Measurements from ENCODE around the gene ZNF554. TPM values are rescaled to one million over a fixed set of nuclear protein-coding genes. Genes with fewer than 3 reads are reported as not detected.

Gene ZNF554
- polyA plus RNA-seq, 2 of the 4 experiments (the other 2 are of a cell fraction): 0.54 to 0.65 TPM

DNA sequence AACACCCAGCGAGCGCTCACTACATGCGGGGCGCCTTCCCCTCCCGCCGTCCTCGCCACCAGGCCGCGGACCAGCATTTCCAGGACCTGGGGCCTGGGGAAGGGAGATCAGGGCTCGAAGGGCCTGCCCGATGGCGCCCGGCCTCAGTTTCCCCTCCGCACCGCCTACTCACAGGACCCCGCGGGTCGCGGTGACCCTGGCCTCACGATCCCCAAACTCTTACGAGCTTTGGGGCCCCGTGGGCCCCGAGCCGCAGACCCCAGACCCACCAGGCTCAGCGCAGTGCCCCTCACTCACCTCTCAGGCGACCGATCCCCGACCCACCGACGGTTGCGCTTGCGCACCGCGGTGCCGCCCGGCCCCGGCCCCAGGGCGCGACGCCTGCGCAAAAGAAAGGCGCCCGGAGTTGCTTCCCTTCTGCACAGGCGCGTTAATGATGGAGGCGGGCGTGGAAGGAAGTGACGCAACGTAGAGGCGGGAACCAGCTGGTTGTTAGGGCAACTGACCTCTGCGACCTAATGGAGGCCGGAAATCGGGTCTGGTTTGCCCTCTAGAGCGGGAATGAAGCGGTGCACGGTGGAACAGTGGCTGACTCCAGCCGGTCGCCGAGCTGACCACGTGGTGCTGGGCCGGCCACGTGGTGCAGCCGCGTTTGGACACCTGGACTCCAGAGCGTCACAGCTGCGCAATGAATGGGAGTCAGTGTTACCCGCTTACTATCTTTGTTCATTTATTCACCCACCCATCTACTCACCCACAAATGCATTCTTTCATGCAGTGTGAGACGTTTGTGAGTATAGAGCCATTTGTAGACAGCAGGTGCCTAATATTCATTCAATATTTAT lies 36.5 kb upstream of the ZNF554 start, which contains the start of gene SGTA:
TSS of gene SGTA (minus strand) at position 338 of the 845 bp plus-strand sequence. CDS start 14,205 bp downstream, outside the sequence.
- H3K4me3 ChIP-seq: peak within 1 kb of the TSS; percentile 100
- peak within 1 kb of the TSS; percentile 99 for H3K4me2 ChIP-seq
- H3K4me1 ChIP-seq: peaks cover 17% of the 10 kb centered on the region; the same call in 2 of the 3 replicates
- DNase-seq (ENCODE audit: low read depth in 1 of 2, low spot score in 1 of 2) (peak; percentile 94 to 99), FAIRE-seq (no peak), ATAC-seq (peak; percentile 86 to 90)
- ChIA-PET POLR2A (interaction anchor here (0.6 to 1.1 kb wide), 3 partner anchors 60 to 168 kb away, joined by 3 read pairs; no protein-coding TSS in a partner anchor), CTCF (interaction anchor here (0.9 to 1.2 kb wide), 3 partner anchors 13 to 34 kb away, joined by 3 to 5 read pairs (median 3); no protein-coding TSS in a partner anchor)
- H3K9me3 ChIP-seq: no peaks in the 10 kb centered on the region
- peak within 1 kb of the TSS; percentile 98 for H3K27ac ChIP-seq
- WGBS (ENCODE audit: missing lambda C conversion rate): 2% methylated on average over 22 of the region's 68 CpGs
- TF ChIP-seq MYC (IDR thresholded peaks at IDR 0.05; ENCODE audit: borderline replicate concordance, low read length): peak; percentile 97
- TF ChIP-seq HOXB13 (CRISPR knock-in tag; IDR thresholded peaks at IDR 0.05; ENCODE audit: low read depth): peak; percentile 81
- TF ChIP-seq, protein P1, sequence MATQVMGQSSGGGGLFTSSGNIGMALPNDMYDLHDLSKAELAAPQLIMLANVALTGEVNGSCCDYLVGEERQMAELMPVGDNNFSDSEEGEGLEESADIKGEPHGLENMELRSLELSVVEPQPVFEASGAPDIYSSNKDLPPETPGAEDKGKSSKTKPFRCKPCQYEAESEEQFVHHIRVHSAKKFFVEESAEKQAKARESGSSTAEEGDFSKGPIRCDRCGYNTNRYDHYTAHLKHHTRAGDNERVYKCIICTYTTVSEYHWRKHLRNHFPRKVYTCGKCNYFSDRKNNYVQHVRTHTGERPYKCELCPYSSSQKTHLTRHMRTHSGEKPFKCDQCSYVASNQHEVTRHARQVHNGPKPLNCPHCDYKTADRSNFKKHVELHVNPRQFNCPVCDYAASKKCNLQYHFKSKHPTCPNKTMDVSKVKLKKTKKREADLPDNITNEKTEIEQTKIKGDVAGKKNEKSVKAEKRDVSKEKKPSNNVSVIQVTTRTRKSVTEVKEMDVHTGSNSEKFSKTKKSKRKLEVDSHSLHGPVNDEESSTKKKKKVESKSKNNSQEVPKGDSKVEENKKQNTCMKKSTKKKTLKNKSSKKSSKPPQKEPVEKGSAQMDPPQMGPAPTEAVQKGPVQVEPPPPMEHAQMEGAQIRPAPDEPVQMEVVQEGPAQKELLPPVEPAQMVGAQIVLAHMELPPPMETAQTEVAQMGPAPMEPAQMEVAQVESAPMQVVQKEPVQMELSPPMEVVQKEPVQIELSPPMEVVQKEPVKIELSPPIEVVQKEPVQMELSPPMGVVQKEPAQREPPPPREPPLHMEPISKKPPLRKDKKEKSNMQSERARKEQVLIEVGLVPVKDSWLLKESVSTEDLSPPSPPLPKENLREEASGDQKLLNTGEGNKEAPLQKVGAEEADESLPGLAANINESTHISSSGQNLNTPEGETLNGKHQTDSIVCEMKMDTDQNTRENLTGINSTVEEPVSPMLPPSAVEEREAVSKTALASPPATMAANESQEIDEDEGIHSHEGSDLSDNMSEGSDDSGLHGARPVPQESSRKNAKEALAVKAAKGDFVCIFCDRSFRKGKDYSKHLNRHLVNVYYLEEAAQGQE (IDR thresholded peaks at IDR 0.05): no peak
- no peak for TF ChIP-seq MAFK (IDR thresholded peaks at IDR 0.05; ENCODE audit: partially characterized antibody)
- TF ChIP-seq POLR2AphosphoS2 (conservative IDR thresholded peaks at IDR 0.05; ENCODE audit: low read length): no peak
- TF ChIP-seq, protein P2, sequence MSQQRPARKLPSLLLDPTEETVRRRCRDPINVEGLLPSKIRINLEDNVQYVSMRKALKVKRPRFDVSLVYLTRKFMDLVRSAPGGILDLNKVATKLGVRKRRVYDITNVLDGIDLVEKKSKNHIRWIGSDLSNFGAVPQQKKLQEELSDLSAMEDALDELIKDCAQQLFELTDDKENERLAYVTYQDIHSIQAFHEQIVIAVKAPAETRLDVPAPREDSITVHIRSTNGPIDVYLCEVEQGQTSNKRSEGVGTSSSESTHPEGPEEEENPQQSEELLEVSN (IDR thresholded peaks at IDR 0.05; ENCODE audit: borderline replicate concordance, low read depth): peak; percentile 100
- TF ChIP-seq KDM1A (IDR thresholded peaks at IDR 0.05; ENCODE audit: low read depth): no peak
- no peak for TF ChIP-seq ESRRA (IDR thresholded peaks at IDR 0.05; ENCODE audit: borderline replicate concordance, low read length)
- no peak for TF ChIP-seq ZSCAN20 (CRISPR knock-in tag; IDR thresholded peaks at IDR 0.05)
- no peak for TF ChIP-seq GATA3 (IDR thresholded peaks at IDR 0.05; ENCODE audit: borderline replicate concordance)
- TF ChIP-seq JUNB (IDR thresholded peaks at IDR 0.05): no peak
- no peak for TF ChIP-seq BHLHE40 (IDR thresholded peaks at IDR 0.05; ENCODE audit: low read depth, low read length)
- TF ChIP-seq, protein P3, sequence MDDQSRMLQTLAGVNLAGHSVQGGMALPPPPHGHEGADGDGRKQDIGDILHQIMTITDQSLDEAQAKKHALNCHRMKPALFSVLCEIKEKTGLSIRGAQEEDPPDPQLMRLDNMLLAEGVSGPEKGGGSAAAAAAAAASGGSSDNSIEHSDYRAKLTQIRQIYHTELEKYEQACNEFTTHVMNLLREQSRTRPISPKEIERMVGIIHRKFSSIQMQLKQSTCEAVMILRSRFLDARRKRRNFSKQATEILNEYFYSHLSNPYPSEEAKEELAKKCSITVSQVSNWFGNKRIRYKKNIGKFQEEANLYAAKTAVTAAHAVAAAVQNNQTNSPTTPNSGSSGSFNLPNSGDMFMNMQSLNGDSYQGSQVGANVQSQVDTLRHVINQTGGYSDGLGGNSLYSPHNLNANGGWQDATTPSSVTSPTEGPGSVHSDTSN (IDR thresholded peaks at IDR 0.05): no peak
- TF ChIP-seq CEBPB (IDR thresholded peaks at IDR 0.05): peak in 1 of 2 experiments; percentile 53; a peak in 1 of 4 replicates
- TF ChIP-seq, protein P4, sequence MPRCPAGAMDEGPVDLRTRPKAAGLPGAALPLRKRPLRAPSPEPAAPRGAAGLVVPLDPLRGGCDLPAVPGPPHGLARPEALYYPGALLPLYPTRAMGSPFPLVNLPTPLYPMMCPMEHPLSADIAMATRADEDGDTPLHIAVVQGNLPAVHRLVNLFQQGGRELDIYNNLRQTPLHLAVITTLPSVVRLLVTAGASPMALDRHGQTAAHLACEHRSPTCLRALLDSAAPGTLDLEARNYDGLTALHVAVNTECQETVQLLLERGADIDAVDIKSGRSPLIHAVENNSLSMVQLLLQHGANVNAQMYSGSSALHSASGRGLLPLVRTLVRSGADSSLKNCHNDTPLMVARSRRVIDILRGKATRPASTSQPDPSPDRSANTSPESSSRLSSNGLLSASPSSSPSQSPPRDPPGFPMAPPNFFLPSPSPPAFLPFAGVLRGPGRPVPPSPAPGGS (IDR thresholded peaks at IDR 0.05): no peak
- TF ChIP-seq KDM5A (IDR thresholded peaks at IDR 0.05): no peak
- TF ChIP-seq CHD4 (IDR thresholded peaks at IDR 0.05; ENCODE audit: borderline replicate concordance): no peak
- TF ChIP-seq ZNF302 (CRISPR knock-in tag; IDR thresholded peaks at IDR 0.05): no peak; the same call in 1 of the 2 replicates
- TF ChIP-seq FOSL2 (IDR thresholded peaks at IDR 0.05): no peak
- no peak; the same call in 1 of the 2 replicates for TF ChIP-seq FOSL2 (CRISPR knock-in tag; IDR thresholded peaks at IDR 0.05)
- TF ChIP-seq EHF (CRISPR knock-in tag; IDR thresholded peaks at IDR 0.05): no peak
- no peak for TF ChIP-seq FOSB (CRISPR knock-in tag; IDR thresholded peaks at IDR 0.05)
- TF ChIP-seq HEYL (CRISPR knock-in tag; IDR thresholded peaks at IDR 0.05): no peak
- TF ChIP-seq ZFP36 (IDR thresholded peaks at IDR 0.05; ENCODE audit: borderline replicate concordance, partially characterized antibody): no peak
- TF ChIP-seq CHD2 (IDR thresholded peaks at IDR 0.05; ENCODE audit: low read length, partially characterized antibody): no peak
- TF ChIP-seq TP53 (CRISPR knock-in tag; IDR thresholded peaks at IDR 0.05): no peak
- TF ChIP-seq SMC3 (IDR thresholded peaks at IDR 0.05): no peak
- no peak for TF ChIP-seq RCOR1 (IDR thresholded peaks at IDR 0.05; ENCODE audit: low read depth, low read length)
- peak; percentile 59 for TF ChIP-seq POLR2A (IDR thresholded peaks at IDR 0.05; ENCODE audit: low read length)
- TF ChIP-seq, protein P5, sequence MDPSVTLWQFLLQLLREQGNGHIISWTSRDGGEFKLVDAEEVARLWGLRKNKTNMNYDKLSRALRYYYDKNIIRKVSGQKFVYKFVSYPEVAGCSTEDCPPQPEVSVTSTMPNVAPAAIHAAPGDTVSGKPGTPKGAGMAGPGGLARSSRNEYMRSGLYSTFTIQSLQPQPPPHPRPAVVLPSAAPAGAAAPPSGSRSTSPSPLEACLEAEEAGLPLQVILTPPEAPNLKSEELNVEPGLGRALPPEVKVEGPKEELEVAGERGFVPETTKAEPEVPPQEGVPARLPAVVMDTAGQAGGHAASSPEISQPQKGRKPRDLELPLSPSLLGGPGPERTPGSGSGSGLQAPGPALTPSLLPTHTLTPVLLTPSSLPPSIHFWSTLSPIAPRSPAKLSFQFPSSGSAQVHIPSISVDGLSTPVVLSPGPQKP (IDR thresholded peaks at IDR 0.05; ENCODE audit: low read depth, low read length): no peak
- TF ChIP-seq FOXS1 (CRISPR knock-in tag; IDR thresholded peaks at IDR 0.05): no peak
- TF ChIP-seq, protein P6, sequence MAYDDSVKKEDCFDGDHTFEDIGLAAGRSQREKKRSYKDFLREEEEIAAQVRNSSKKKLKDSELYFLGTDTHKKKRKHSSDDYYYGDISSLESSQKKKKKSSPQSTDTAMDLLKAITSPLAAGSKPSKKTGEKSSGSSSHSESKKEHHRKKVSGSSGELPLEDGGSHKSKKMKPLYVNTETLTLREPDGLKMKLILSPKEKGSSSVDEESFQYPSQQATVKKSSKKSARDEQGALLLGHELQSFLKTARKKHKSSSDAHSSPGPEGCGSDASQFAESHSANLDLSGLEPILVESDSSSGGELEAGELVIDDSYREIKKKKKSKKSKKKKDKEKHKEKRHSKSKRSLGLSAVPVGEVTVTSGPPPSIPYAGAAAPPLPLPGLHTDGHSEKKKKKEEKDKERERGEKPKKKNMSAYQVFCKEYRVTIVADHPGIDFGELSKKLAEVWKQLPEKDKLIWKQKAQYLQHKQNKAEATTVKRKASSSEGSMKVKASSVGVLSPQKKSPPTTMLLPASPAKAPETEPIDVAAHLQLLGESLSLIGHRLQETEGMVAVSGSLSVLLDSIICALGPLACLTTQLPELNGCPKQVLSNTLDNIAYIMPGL (CRISPR knock-in tag; IDR thresholded peaks at IDR 0.05; ENCODE audit: borderline replicate concordance): no peak
